GM12878 (cell line): ENCODE measurements around the gene ERBB3. TPM values are rescaled to one million over a fixed set of nuclear protein-coding genes. Genes with fewer than 3 reads are reported as not detected.

ENCODE experiments used
- ATAC-seq: fragments of 200-7000 bp; cut with Tn5 transposase; 3 replicates; pipeline ENCODE4 v1.9.1; 2020; ENCODE audit warnings: mild to moderate bottlenecking, moderate library complexity
- BruUV-seq: library from RNA; stranded (reverse); fragments of 400-500 nt; replicated peaks from 2 replicates; lab custom pipeline; 2021; lab: Mats Ljungman, UMichigan
- CTCF ChIA-PET: fragments of 300-600 bp; sonication (Branson Sonifier 250); formaldehyde crosslinking; extraction: SDS; loops from one replicate; lab custom pipeline; 2021; ENCODE audit warnings: inconsistent platforms; lab: Yijun Ruan, JAX
- POLR2A ChIA-PET: fragments of 350-600 bp; formaldehyde crosslinking; extraction: SDS; loops from one replicate; lab custom pipeline; 2021; ENCODE audit warnings: inconsistent platforms; lab: Charles Lee
- RAD21 ChIA-PET: fragments of 300-600 bp; sonication (Branson Sonifier 250); formaldehyde crosslinking; loops from one replicate; lab custom pipeline; 2023; ENCODE audit warnings: antibody characterized with exemption; ENCODE audit not compliant: unreplicated experiment; lab: Charles Lee
- SMC1A ChIA-PET: fragments of 300-600 bp; sonication (Branson Sonifier 250); formaldehyde crosslinking; loops from one replicate; lab custom pipeline; 2023; ENCODE audit not compliant: unreplicated experiment, uncharacterized antibody; lab: Charles Lee
- DNase-seq: peaks from one replicate; pipeline ENCODE4 v3.0.0-alpha.2; 2011; ENCODE audit warnings: low read depth, low spot score
- FAIRE-seq: peaks from 3 replicates; lab custom pipeline; 2011; peaks lifted over from hg19 to GRCh38; lab: Jason Lieb, UNC
- H2AFZ ChIP-seq: 2 replicates; pipeline ENCODE4 v1.6.0; 2011; ENCODE audit warnings: low read depth, low read length, control low read depth; ENCODE audit not compliant: control insufficient read depth
- H3K27ac ChIP-seq: 2 replicates; pipeline ENCODE4 v1.5.1; 2011; ENCODE audit warnings: control low read depth; ENCODE audit not compliant: control insufficient read depth, insufficient read depth
- H3K27me3 ChIP-seq, 2 experiments: replicated peaks in 1 of 2; 2 replicates each; pipeline versions ENCODE4 v1.6.0 to v1.6.1; 2011; ENCODE audit warnings: low read length in 1 of 2; ENCODE audit not compliant: control insufficient read depth in 2 of 2, insufficient read depth in 2 of 2
- H3K36me3 ChIP-seq, 2 experiments: 2 replicates each; pipeline ENCODE4 v1.5.1; 2011; ENCODE audit warnings: low read length in 1 of 2; ENCODE audit not compliant: control insufficient read depth in 2 of 2, insufficient read depth in 2 of 2
- H3K4me1 ChIP-seq: 2 replicates; pipeline ENCODE4 v1.6.1; 2011; ENCODE audit warnings: mild to moderate bottlenecking, low read length, moderate library complexity, mixed read lengths; ENCODE audit not compliant: control insufficient read depth, insufficient read depth
- H3K4me2 ChIP-seq: 2 replicates; pipeline ENCODE4 v1.6.0; 2011; ENCODE audit warnings: control low read depth; ENCODE audit not compliant: control insufficient read depth, insufficient read depth
- H3K4me3 ChIP-seq: fragments of 200-600 bp; sonication (generic); 2 replicates; pipeline ENCODE4 v1.5.1; 2016
- H3K79me2 ChIP-seq: 2 replicates; pipeline ENCODE4 v1.6.0; 2011; ENCODE audit warnings: low read length; ENCODE audit not compliant: control insufficient read depth, insufficient read depth
- H3K9ac ChIP-seq: 2 replicates; pipeline ENCODE4 v1.8.0; 2011; ENCODE audit warnings: low read length, control low read depth, mixed read lengths; ENCODE audit not compliant: control insufficient read depth, insufficient read depth
- H3K9me3 ChIP-seq: replicated peaks from 3 replicates; pipeline ENCODE4 v1.5.1; 2011; ENCODE audit warnings: mild to moderate bottlenecking, low read length; ENCODE audit not compliant: control insufficient read depth, insufficient read depth
- H4K20me1 ChIP-seq: 2 replicates; pipeline ENCODE4 v1.6.0; 2011; ENCODE audit not compliant: control insufficient read depth, insufficient read depth
- ATF7 ChIP-seq: fragments of 450-650 bp; IDR thresholded peaks from 2 replicates; pipeline ENCODE4 v1.6.1; 2016; ENCODE audit warnings: low read depth, mild to moderate bottlenecking
- BCL11A ChIP-seq: IDR thresholded peaks from 2 replicates; pipeline ENCODE4 v1.6.1; 2011; ENCODE audit warnings: low read depth, low read length
- CBFB ChIP-seq: IDR thresholded peaks from 2 replicates; pipeline ENCODE4 v1.6.1; 2016; ENCODE audit warnings: antibody characterized with exemption, low read depth
- ELK1 ChIP-seq: IDR thresholded peaks from 2 replicates; pipeline ENCODE4 v1.6.1; 2012; ENCODE audit warnings: low read depth, low read length, improper control_type of control experiment
- GABPA ChIP-seq: IDR thresholded peaks from 2 replicates; pipeline ENCODE4 v1.6.1; 2014; ENCODE audit warnings: antibody characterized with exemption, low read depth, mild to moderate bottlenecking, inconsistent platforms
- HDAC6 ChIP-seq: fragments of 200-600 bp; sonication (generic); IDR thresholded peaks from one replicate; pipeline ENCODE4 v1.8.0; 2017; ENCODE audit warnings: antibody characterized with exemption; ENCODE audit not compliant: unreplicated experiment
- JUND ChIP-seq: IDR thresholded peaks from 2 replicates; pipeline ENCODE4 v1.6.1; 2012; ENCODE audit warnings: low read depth, mild to moderate bottlenecking, low read length, improper control_type of control experiment, moderate library complexity
- MAX ChIP-seq: IDR thresholded peaks from 2 replicates; pipeline ENCODE4 v1.6.1; 2012; ENCODE audit warnings: low read depth, low read length, improper control_type of control experiment
- MEF2B ChIP-seq: fragments of 450-650 bp; IDR thresholded peaks from 2 replicates; pipeline ENCODE4 v1.6.1; 2018; ENCODE audit warnings: mild to moderate bottlenecking, moderate library complexity; ENCODE audit not compliant: partially characterized antibody, poor library complexity, severe bottlenecking
- PAX8 ChIP-seq: fragments of 450-650 bp; IDR thresholded peaks from 2 replicates; pipeline ENCODE4 v1.6.1; 2017; ENCODE audit warnings: mild to moderate bottlenecking, moderate library complexity
- REST ChIP-seq: IDR thresholded peaks from 2 replicates; pipeline ENCODE4 v1.6.1; 2012; ENCODE audit warnings: mild to moderate bottlenecking, low read depth, low read length
- SMARCA5 ChIP-seq: fragments of 450-650 bp; IDR thresholded peaks from 2 replicates; pipeline ENCODE4 v1.6.1; 2017; ENCODE audit warnings: mild to moderate bottlenecking
- SMC3 ChIP-seq: IDR thresholded peaks from 2 replicates; pipeline ENCODE4 v1.6.1; 2011; ENCODE audit warnings: low read length, improper control_type of control experiment, borderline replicate concordance
- SUPT20H ChIP-seq: IDR thresholded peaks from 2 replicates; pipeline ENCODE4 v1.6.1; 2011; ENCODE audit warnings: low read depth, mild to moderate bottlenecking, low read length, moderate library complexity, borderline replicate concordance; ENCODE audit not compliant: control insufficient read depth
- WGBS: methylation state at CpG from one replicate; pipeline ENCODE4 v1.1.6; 2016; ENCODE audit warnings: low lambda C conversion rate; ENCODE audit not compliant: insufficient replicate concordance, insufficient coverage; ENCODE audit errors: missing lambda C conversion rate; 5-methylcytosine and 5-hydroxymethylcytosine counted together
- in situ Hi-C: fragments of 300-500 bp; cut with MboI; formaldehyde crosslinking; loops from 9 replicates; pipeline ENCODE4 v1.14.3; 2018; ENCODE audit warnings: mixed read lengths
- intact Hi-C: fragments of 100-400 bp; cut with micrococcal nuclease; formaldehyde crosslinking; loops from one replicate; pipeline ENCODE4 v1.14.2; 2022; ENCODE audit not compliant: unreplicated experiment
- polyA plus RNA-seq, 11 experiments: library from polyadenylated mRNA; depleted of rRNA in 4 of 11; unstranded in 6 of 11; stranded (reverse) in 5 of 11; fragments of >200 nt; fragmentation: Nextera tagmentation in 4 of 11; fragmentation: Illumina TruSeq in 1 of 11; extraction: Ambion mirVana in 4 of 11; extraction: Trizol in 1 of 11; gene quantifications; 1 replicate in 1 of 11; 2 replicates in 10 of 11; pipeline versions ENCODE4 v1.2.1 to v1.2.3, GENCODE V29; 2011 to 2016; ENCODE audit warnings: inconsistent platforms in 2 of 11, missing spikeins in 2 of 11, low read depth in 1 of 11
- total RNA-seq, 4 experiments: library from RNA; depleted of rRNA in 3 of 4; stranded (reverse); fragments of >200 nt in 3 of 4; fragmentation: Illumina TruSeq in 1 of 4; extraction: Trizol in 1 of 4; gene quantifications; 2 replicates each; pipeline versions ENCODE4 v1.2.1 to v1.2.3, GENCODE V29; 2013 to 2021

The ERBB3 gene
- total and polyA plus RNA-seq, 10 of the 15 experiments (the other 5 are each of a cell fraction or from before 2014, with no cell fraction given) = 0.03 to 0.72 (median 0.04) TPM; not detected in 5

GRCh38 chr12:56080556-56081138 lies 682 bp downstream of the ERBB3 start:
- Histone ChIP-seq H3K27me3 (peaks cover 9 to 15% of the 10 kb centered on the region in 2 experiments; a peak in 3 of 4 replicates), H3K4me3 (no peak overlapping the region; the same call in 1 of the 2 replicates), H2AFZ (no peak overlapping the region), H3K4me1 (no peaks in the 10 kb centered on the region), H3K9ac (no peak overlapping the region), H3K9me3 (no peaks in the 10 kb centered on the region), H3K79me2 (no peaks in the 10 kb centered on the region), H3K27ac (no peak overlapping the region), H3K36me3 (no peaks in the 10 kb centered on the region), H3K4me2 (no peak overlapping the region), H4K20me1 (no peaks in the 10 kb centered on the region)
- POLR2A ChIA-PET = no interaction called here
- no peak for TF ChIP-seq GABPA
- no peak for TF ChIP-seq ELK1
- TF ChIP-seq SUPT20H = no peak
- TF ChIP-seq CBFB = no peak
- no peak for TF ChIP-seq MAX
- TF ChIP-seq BCL11A = no peak
- no peak for TF ChIP-seq PAX8
- no peak for TF ChIP-seq ATF7
- TF ChIP-seq REST = no peak
- no peak for TF ChIP-seq MEF2B
- TF ChIP-seq HDAC6 = no peak
- no peak for TF ChIP-seq SMC3
- no peak for TF ChIP-seq JUND
- no peak for TF ChIP-seq SMARCA5
- CTCF ChIA-PET = no interaction called here
- FAIRE-seq = no peak
- in situ Hi-C loops (no loop called here), intact Hi-C loops (loop anchor here (5.0 kb wide), 1 partner anchor 33 kb away; no protein-coding TSS in a partner anchor)
- BruUV-seq = no TSS peak
- RAD21 ChIA-PET = no interaction called here
- no peak for ATAC-seq
- SMC1A ChIA-PET = no interaction called here
- 46% methylated on average over 12 of the region's 20 CpGs for WGBS
- no peak for DNase-seq
